ENCODE data around the gene INKA2. TPM values are rescaled to one million over a fixed set of nuclear protein-coding genes. Genes with fewer than 3 reads are reported as not detected.

The INKA2 gene
- total RNA-seq, 1 donor from 2014 or later: 14.7 TPM

DNA sequence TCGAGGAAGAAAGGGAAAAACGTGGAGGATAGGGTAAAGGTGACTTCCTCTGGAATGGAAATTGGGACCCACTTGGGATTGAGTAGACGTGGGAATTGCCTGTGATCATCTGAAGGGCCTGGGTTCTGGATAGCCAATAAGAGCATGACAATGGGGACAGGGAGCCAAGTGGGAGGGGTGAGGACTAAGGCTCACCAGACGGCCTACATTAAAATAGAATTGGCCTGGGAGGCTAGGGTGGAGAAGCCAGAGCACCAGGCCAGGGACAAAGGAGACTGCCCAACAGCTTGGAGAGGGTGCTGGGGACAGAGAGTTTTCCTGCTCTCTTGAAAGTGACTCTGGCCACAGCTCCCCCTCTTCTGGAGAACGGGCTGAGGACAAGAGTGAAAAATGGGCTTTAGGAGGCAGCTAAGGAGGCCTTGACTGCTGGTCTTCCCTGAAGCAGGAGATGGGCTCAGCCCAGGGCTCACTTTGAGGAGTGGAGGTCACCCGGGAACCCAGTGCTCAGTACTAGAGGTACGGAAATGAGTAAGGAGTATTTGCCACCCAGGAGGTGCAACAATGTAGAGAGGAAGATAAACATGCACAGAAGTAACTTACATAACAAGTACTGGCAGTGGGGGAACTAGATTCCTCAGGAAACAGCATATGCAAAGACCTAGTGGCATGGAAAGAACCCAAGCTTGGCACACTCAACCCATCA, 18.8 kb downstream of the INKA2 start:
- Histone ChIP-seq H3K27me3 (ENCODE audit: low read depth) (no peaks in the 10 kb centered on the region), H3K36me3 (peaks cover 15% of the 10 kb centered on the region), H3K27ac (peak overlapping the region; percentile 73), H3K4me3 (no peak overlapping the region), H3K9me3 (no peaks in the 10 kb centered on the region), H3K4me1 (peaks cover 30% of the 10 kb centered on the region)
- DNase-seq (no peak), ATAC-seq (peak; percentile 76 to 86)
- intact Hi-C loops (cut with DNase I): no loop called here
- TF ChIP-seq, protein P1, sequence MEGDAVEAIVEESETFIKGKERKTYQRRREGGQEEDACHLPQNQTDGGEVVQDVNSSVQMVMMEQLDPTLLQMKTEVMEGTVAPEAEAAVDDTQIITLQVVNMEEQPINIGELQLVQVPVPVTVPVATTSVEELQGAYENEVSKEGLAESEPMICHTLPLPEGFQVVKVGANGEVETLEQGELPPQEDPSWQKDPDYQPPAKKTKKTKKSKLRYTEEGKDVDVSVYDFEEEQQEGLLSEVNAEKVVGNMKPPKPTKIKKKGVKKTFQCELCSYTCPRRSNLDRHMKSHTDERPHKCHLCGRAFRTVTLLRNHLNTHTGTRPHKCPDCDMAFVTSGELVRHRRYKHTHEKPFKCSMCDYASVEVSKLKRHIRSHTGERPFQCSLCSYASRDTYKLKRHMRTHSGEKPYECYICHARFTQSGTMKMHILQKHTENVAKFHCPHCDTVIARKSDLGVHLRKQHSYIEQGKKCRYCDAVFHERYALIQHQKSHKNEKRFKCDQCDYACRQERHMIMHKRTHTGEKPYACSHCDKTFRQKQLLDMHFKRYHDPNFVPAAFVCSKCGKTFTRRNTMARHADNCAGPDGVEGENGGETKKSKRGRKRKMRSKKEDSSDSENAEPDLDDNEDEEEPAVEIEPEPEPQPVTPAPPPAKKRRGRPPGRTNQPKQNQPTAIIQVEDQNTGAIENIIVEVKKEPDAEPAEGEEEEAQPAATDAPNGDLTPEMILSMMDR (IDR thresholded peaks at IDR 0.05): no peak

DNA sequence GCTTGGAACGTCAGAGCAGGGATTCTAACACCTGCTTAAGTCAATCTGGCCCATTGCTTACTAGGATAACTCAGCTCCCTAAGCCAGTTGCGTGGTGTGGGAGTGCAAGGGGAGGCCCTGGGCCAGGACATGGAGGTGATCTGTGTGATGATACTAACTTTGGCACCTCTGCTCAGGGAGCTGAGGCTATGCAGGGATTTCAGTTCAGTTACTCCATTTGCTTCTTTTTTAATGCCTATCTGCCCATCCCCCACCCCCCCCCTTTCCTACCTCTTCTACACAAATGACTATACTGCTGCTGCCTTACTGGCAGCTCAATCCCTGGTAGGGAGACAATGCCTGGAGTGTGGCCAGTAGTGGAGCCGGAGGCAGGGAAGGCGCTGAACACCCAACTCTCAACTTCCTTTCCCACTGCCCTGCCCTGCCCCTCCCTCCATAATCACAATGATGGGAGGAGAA, 19.5 kb downstream of the INKA2 start:
- intact Hi-C loops (cut with DNase I): no loop called here
- TF ChIP-seq, protein P1 (IDR thresholded peaks at IDR 0.05): no peak
- ATAC-seq (peak; percentile 3 to 23), DNase-seq (no peak)
- H3K27ac ChIP-seq: peak overlapping the region; percentile 73
- peaks cover 18% of the 10 kb centered on the region for H3K36me3 ChIP-seq
- H3K9me3 ChIP-seq: no peaks in the 10 kb centered on the region
- H3K27me3 ChIP-seq (ENCODE audit: low read depth): no peaks in the 10 kb centered on the region
- peaks cover 30% of the 10 kb centered on the region for H3K4me1 ChIP-seq
- H3K4me3 ChIP-seq: no peak overlapping the region

DNA sequence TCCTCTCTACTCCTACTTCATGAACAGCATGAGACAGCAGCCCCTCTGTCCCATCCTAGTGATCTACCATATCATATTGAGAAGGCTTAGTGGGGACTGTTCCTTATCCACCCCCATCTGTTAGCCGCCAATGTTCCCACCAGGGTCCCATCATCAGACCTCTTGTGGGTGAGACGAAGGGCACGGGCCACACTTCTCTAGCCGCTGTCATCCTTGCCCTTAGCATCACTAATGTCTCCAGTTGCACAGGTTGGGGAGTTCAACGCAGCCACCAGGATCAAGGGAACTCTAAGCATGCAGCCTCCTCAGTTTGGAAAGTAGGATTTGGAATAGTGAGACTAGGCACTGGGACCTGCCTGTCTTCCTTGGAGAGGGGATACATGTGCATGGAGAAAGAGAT, 20.1 kb downstream of the INKA2 start:
- DNase-seq: no peak

DNA sequence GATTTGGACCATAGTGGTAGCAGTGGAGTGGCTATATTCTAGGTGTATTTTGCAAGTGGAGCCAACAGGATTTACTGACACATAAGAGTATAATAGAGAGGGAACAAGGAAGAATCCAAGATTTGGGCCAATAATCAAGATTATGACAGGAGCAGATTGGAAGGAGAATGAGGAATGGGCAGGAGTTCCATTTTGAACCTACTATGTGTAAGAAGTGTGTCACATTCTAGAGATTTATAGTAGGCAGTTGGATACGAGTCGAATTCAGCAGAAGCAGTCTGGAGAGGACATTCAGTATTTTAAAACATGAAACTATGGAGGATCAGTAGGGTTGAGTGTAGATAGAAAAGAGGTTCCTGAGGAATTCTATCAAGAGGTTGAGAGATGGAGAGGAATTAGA, 21.7 kb downstream of the INKA2 start:
- no peak overlapping the region for H3K4me3 ChIP-seq
- TF ChIP-seq, protein P1 (IDR thresholded peaks at IDR 0.05): no peak
- H3K27ac ChIP-seq: no peak overlapping the region
- H3K4me1 ChIP-seq: peaks cover 30% of the 10 kb centered on the region
- ATAC-seq: no peak
- intact Hi-C loops (cut with DNase I): no loop called here
- H3K27me3 ChIP-seq (ENCODE audit: low read depth): no peaks in the 10 kb centered on the region
- peaks cover 22% of the 10 kb centered on the region for H3K36me3 ChIP-seq
- no peak for DNase-seq
- H3K9me3 ChIP-seq: no peaks in the 10 kb centered on the region

More for the DNA sequence above, 20.1 kb downstream of the INKA2 start:
- intact Hi-C loops (cut with DNase I): no loop called here
- Histone ChIP-seq H3K27me3 (ENCODE audit: low read depth) (no peaks in the 10 kb centered on the region), H3K4me3 (no peak overlapping the region), H3K27ac (peak overlapping the region; percentile 73), H3K4me1 (peaks cover 30% of the 10 kb centered on the region), H3K9me3 (no peaks in the 10 kb centered on the region), H3K36me3 (peaks cover 18% of the 10 kb centered on the region)
- TF ChIP-seq, protein P1 (IDR thresholded peaks at IDR 0.05): no peak
- no peak for ATAC-seq

DNA sequence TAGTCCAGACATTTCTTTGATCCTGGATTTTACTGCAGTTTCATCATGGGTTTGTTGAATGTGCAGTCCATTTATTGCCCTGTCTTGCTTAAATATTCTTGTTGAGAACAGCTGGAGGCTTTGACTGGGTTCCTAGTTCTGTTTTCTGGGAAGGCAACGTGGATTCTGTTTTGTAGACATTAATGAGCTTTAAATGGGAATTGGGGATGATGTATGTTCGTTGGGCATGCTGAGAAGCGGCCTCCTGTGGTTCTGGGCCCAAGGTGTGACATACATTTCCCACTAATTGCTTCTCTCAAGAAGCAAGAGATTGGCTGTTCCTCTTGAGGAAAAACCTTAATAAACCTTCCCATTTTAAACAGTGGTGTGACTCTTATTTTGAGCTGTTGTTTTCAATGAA, 22.9 kb downstream of the INKA2 start:
- Histone ChIP-seq H3K4me3 (no peak overlapping the region), H3K27me3 (ENCODE audit: low read depth) (no peaks in the 10 kb centered on the region)
- intact Hi-C loops (cut with DNase I): no loop called here

More for the DNA sequence above, 22.9 kb downstream of the INKA2 start:
- H3K36me3 ChIP-seq: peaks cover 33% of the 10 kb centered on the region
- no peak overlapping the region for H3K27ac ChIP-seq
- ATAC-seq (no peak), DNase-seq (no peak)
- H3K4me1 ChIP-seq: peaks cover 21% of the 10 kb centered on the region
- TF ChIP-seq, protein P1 (IDR thresholded peaks at IDR 0.05): no peak
- H3K9me3 ChIP-seq: no peaks in the 10 kb centered on the region
